ENCODE data around the gene TMCO4.

TMCO4 gene

GRCh38 chr1:19650416-19651140 lies 149.1 kb downstream of the TMCO4 start (continued):
- TF ChIP-seq EGR2 (tag by site-specific recombination; IDR thresholded peaks at IDR 0.05; ENCODE audit: low read depth) (peak; percentile 72), ZNF398 (tag by site-specific recombination; IDR thresholded peaks at IDR 0.05) (no peak), ZNF335 (tag by site-specific recombination; conservative IDR thresholded peaks at IDR 0.05) (peak; percentile 92)

GRCh38 chr1:19648689-19649088 lies 151.0 kb downstream of the TMCO4 start:
- TF ChIP-seq ZNF274 (IDR thresholded peaks at IDR 0.05; ENCODE audit: low read length) (no peak), ZNF274 (tag by site-specific recombination; IDR thresholded peaks at IDR 0.05; ENCODE audit: borderline replicate concordance) (no peak), ZNF654 (tag by site-specific recombination; IDR thresholded peaks at IDR 0.05; ENCODE audit: low read depth) (peak; percentile 29), CTCF (tag by site-specific recombination; IDR thresholded peaks at IDR 0.05) (0 out of 2 replicates have a peak, but pooled peaks have one; percentile 26), ZNF777 (tag by site-specific recombination; IDR thresholded peaks at IDR 0.05; ENCODE audit: borderline replicate concordance) (no peak), ZNF626 (tag by site-specific recombination; IDR thresholded peaks at IDR 0.05) (no peak)
- Histone ChIP-seq H3K36me3 (ENCODE audit: control insufficient read depth in 2 of 2, insufficient read depth in 1 of 2, low read length in 2 of 2) (no peaks in the 10 kb centered on the region), H3K4me1 (ENCODE audit: control insufficient read depth, insufficient read depth, low read length) (no peaks in the 10 kb centered on the region), H3K4me3 (ENCODE audit: low read depth, low read length) (no peak overlapping the region), H3K9me3 (ENCODE audit: control insufficient read depth, insufficient read depth, low read depth, low read length) (no peaks in the 10 kb centered on the region), H3K27ac (ENCODE audit: extremely low read depth, low read depth, low read length) (no peak overlapping the region)
- CTCF ChIA-PET = interaction anchor here (0.6 to 1.5 kb wide), 9 partner anchors 8 to 575 kb away, joined by 3 to 5 read pairs (median 4); no protein-coding TSS in a partner anchor
- POLR2A ChIA-PET = interaction anchor here (0.7 kb wide), 1 partner anchor 482 kb away, joined by 3 read pairs; no protein-coding TSS in a partner anchor

GRCh38 chr1:19648239-19648638 lies 151.5 kb downstream of the TMCO4 start:
- Histone ChIP-seq H3K4me3 (ENCODE audit: low read depth, low read length) (no peak overlapping the region), H3K27ac (ENCODE audit: extremely low read depth, low read depth, low read length) (no peak overlapping the region), H3K4me1 (ENCODE audit: control insufficient read depth, insufficient read depth, low read length) (no peaks in the 10 kb centered on the region), H3K36me3 (ENCODE audit: control insufficient read depth in 2 of 2, insufficient read depth in 1 of 2, low read length in 2 of 2) (no peaks in the 10 kb centered on the region), H3K9me3 (ENCODE audit: control insufficient read depth, insufficient read depth, low read depth, low read length) (no peaks in the 10 kb centered on the region)
- CTCF ChIA-PET = interaction anchor here (0.6 to 1.5 kb wide), 7 partner anchors 8 to 269 kb away, joined by 3 to 5 read pairs (median 3); no protein-coding TSS in a partner anchor
- POLR2A ChIA-PET = no interaction called here
- no peak for TF ChIP-seq ZFP69B (tag by site-specific recombination; IDR thresholded peaks at IDR 0.05)
- no peak for TF ChIP-seq ZNF433 (tag by site-specific recombination; IDR thresholded peaks at IDR 0.05; ENCODE audit: low read depth)
- TF ChIP-seq ZNF133 (tag by site-specific recombination; IDR thresholded peaks at IDR 0.05) = no peak
- no peak for TF ChIP-seq ZFP3 (tag by site-specific recombination; IDR thresholded peaks at IDR 0.05; ENCODE audit: low read depth)
- no peak for TF ChIP-seq ZNF660 (tag by site-specific recombination; IDR thresholded peaks at IDR 0.05)
- no peak for TF ChIP-seq ZNF585B (tag by site-specific recombination; IDR thresholded peaks at IDR 0.05)
- TF ChIP-seq ZNF23 (tag by site-specific recombination; IDR thresholded peaks at IDR 0.05; ENCODE audit: borderline replicate concordance) = no peak

GRCh38 chr1:19647643-19648042 lies 152.1 kb downstream of the TMCO4 start:
- H3K27ac ChIP-seq (ENCODE audit: extremely low read depth, low read depth, low read length) = no peak overlapping the region
- POLR2A ChIA-PET = no interaction called here
- no peak overlapping the region for H3K4me3 ChIP-seq (ENCODE audit: low read depth, low read length)
- no peaks in the 10 kb centered on the region for H3K36me3 ChIP-seq (ENCODE audit: control insufficient read depth in 2 of 2, insufficient read depth in 1 of 2, low read length in 2 of 2)
- H3K4me1 ChIP-seq (ENCODE audit: control insufficient read depth, insufficient read depth, low read length) = no peaks in the 10 kb centered on the region
- CTCF ChIA-PET = interaction anchor here (0.6 to 2.0 kb wide), 8 partner anchors 8 to 302 kb away, joined by 3 to 7 read pairs (median 3); no protein-coding TSS in a partner anchor
- no peaks in the 10 kb centered on the region for H3K9me3 ChIP-seq (ENCODE audit: control insufficient read depth, insufficient read depth, low read depth, low read length)
- peak; percentile 75; the same call in 1 of the 2 replicates for TF ChIP-seq ZNF600 (tag by site-specific recombination; IDR thresholded peaks at IDR 0.05)
- 0 out of 2 replicates have a peak, but pooled peaks have one; percentile 14 for TF ChIP-seq SCRT1 (tag by site-specific recombination; IDR thresholded peaks at IDR 0.05; ENCODE audit: borderline replicate concordance)
- TF ChIP-seq ZNF664 (tag by site-specific recombination; IDR thresholded peaks at IDR 0.05) = peak; percentile 23; the same call in 1 of the 2 replicates
- peak; percentile 18; the same call in 1 of the 2 replicates for TF ChIP-seq PATZ1 (tag by site-specific recombination; IDR thresholded peaks at IDR 0.05)
- no peak for TF ChIP-seq ZNF621 (tag by site-specific recombination; IDR thresholded peaks at IDR 0.05)
- TF ChIP-seq ZNF266 (tag by site-specific recombination; IDR thresholded peaks at IDR 0.05; ENCODE audit: low read depth) = no peak
- no peak for TF ChIP-seq KLF1 (tag by site-specific recombination; IDR thresholded peaks at IDR 0.05)
- no peak for TF ChIP-seq HOXA7 (CRISPR knock-in tag; IDR thresholded peaks at IDR 0.05; ENCODE audit: borderline replicate concordance)
